Right forelimb (tissue), 1 donor: ENCODE data around the gene DHTKD1.
"Not testable (repeated sequence)": the region's sequence is repeated elsewhere in the genome, so short reads cannot be mapped to it uniquely, and the experiment has no call there.

Experiments used
- DNase-seq: peaks from one replicate; pipeline ENCODE4 v3.0.0-alpha.2; 2018

DHTKD1 gene

DNA sequence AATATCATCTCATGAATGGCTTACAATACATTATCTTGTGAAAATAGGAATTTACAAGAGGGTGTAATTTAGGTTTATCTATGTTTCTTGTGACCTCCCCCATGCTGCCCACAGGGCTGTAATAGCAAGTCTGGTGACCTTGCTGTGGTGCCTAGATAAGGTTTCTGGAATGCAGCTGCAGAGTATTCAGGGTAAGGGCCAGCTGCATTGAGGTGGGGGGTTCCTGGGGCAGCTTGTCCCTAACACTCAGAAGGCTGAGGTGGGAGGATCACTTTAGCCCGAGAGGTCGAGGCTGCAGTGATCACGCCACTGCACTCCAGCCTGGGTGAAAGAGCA is 5.3 kb upstream of the DHTKD1 start:
- no peak for DNase-seq

DNA sequence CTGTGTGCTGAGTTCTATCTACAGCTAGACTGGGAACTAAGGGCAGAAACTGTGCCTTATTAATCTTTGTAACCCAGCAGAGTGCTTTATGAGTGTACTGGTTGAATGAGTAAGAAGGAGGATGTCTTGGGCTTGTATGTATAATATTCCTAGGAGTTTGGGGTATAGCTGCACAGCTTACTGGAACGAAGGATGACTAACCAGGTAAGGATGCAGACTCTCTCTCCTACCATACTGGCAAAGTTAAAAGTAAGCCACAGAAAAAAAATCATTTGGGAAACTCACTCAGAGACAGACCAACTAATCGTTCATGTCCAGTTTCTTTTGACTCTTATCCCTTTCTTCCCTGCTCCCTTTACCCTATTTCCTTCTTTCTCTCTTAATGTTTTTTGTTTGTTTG is 1.4 kb upstream of the DHTKD1 start:
- no peak for DNase-seq

DNA sequence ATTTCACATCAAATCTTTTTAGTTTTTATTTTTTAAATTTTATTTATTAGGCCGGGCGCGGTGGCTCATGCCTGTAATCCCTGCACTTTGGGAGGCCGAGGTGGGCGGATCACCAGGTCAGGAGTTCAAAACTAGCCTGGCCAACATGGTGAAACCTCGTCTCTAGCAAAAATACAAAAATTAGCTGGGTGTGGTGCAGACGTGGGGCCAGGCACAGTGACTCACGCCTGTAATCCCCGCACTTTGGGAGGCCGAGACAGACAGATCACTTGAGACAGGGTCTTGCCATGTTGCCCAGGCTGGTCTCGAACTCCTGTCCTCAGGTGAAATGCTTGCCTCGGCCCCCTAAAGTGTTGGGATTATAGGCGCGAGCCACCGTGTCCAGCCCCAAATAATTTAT is 2.7 kb downstream of the DHTKD1 start:
- DNase-seq, result not testable (repeated sequence)

DNA sequence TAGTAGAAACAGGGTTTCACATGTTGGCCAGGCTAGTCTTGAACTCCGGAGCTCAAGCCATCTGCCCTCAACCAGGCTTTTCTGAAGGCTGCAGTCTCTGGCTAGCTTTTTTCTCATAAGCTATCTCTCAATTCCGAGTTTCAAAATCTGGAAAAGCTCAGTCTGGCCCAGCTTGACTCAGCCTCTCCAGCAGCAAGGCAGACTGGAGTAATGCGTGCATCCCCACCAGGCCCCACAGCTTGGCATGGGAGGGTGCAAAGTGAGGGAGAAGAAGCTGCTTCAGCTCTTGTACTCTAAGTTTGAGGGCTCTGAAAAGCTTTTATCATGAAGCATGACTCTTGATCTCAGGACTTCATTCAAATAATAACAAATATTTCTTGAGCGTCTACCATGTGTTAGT is 4.8 kb downstream of the DHTKD1 start:
- DNase-seq, result no peak

DNA sequence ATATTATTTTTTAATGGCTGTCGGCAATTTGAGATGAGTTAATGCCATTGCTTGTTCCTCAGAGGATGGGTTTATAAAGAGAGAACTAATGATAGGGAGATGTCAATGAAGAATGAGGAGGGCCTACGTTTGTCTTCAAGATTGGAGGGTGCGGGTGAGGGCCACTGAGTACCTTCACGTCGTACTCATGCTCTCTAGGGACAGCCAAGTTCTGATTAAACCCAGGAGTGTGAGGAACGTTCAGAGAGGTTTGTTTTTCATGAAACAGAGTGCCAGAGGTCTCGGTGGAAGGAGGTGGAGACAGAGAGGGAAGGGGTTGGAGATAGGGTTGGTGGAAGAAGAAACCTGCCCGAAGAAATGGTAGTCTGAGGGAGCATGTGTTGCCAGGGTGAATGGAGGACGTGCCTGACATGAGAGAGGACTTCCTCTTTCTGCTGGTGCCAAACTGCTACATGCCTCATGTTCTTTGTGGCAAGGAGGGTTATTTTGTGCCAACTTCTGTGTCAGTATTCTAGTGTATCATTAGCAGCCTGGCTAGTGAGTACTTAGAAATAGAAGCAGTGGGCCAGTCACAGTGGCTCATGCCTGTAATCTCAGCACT is 8.9 kb downstream of the DHTKD1 start:
- no peak for DNase-seq

DNA sequence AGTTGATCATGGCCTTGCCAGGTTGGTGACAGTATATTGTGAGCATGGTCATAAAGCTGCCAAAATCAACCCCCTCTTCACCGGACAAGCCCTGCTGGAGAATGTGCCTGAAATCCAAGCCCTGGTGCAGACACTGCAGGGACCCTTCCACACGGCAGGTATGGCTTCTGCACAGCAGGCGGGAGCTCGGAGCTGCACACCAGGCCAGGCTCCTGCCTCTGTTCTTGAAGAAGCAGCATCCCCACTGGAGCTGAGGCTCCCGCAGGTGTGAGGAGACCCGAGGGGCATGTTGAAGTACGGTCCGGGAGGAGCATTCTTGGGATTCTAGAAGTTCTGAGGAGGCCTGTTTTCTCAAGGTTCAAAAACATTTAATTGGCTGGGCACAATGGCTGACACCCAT is 12.7 kb downstream of the DHTKD1 start:
- DNase-seq, result no peak

DNA sequence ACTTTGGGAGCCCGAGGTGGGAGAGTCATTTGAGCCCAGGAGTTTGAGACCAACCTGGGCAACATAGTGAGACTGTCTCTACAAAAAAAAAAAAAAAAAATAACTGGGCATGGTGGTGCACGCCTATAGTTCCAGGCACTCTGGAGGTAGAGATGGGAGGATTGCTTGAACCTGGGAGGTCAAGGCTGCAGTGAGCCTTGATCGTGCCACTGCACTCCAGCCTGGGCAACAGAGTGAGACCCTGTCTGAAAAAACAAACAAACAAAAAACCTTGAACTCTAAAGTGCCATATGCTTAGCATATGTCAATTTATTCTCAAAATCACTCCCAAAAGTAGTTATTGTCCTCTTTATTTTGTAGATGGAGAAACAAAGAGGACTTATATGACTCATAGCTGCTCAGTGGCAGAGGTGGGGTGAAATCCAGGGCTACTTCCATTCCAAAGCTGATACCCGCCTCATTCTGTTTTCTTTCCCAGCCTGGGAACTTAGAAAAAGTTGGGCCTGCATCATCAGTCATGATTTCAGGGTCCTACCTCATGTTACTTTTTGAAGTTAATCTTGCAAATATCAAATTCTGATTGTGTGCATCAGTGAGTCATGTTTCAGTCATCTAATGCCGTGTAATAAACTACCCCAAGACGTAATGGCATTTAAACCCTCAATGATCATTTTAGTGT is 13.3 kb downstream of the DHTKD1 start:
- no peak for DNase-seq

DNA sequence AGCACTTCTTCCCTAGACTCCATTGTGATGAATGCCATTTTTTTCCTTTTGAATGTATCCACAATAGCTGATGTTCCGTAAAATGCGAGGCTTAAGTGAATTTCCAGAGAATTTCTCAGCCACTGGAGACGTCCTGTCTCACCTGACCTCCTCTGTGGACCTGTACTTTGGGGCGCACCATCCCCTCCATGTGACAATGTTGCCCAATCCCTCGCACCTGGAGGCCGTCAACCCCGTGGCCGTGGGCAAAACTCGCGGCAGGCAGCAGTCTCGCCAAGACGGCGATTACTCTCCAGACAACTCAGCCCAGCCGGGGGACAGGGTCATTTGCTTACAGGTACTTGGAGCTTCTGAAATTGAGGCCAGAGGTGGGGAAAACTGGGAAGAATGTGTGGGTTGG is 20.2 kb downstream of the DHTKD1 start:
- no peak for DNase-seq

DNA sequence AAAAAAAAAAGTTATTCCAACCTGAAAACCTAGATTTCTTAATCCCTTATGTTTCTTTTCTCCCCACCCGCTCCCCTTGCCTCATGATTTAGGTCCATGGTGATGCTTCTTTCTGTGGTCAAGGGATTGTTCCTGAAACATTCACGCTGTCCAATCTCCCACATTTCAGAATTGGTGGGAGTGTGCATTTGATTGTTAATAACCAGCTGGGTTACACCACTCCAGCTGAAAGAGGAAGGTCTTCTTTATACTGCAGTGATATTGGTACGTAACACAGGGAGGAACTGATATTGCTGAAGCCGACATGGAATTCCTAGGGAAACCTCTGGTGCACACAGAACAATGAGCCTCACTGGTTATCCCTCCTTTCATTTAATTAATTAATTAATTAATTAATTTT is 22.7 kb downstream of the DHTKD1 start:
- no peak for DNase-seq

DNA sequence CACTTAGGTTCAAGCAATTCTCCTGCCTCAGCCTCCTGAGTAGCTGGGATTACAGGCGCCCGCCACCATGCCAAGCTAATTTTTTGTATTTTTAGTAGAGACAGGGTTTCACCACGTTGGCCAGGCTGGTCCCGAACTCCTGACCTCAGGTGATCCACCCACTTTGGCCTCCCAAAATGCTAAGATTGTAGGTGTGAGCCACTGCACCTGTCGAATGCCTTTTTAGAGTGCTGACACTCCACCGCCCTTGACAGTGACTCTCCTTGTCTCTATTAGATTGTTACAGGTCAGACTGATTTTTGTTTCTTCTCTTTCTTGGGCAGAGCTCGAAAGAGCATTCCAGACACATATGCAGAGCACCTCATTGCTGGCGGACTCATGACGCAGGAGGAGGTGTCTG is 28.6 kb downstream of the DHTKD1 start:
- not testable (repeated sequence) for DNase-seq

DNA sequence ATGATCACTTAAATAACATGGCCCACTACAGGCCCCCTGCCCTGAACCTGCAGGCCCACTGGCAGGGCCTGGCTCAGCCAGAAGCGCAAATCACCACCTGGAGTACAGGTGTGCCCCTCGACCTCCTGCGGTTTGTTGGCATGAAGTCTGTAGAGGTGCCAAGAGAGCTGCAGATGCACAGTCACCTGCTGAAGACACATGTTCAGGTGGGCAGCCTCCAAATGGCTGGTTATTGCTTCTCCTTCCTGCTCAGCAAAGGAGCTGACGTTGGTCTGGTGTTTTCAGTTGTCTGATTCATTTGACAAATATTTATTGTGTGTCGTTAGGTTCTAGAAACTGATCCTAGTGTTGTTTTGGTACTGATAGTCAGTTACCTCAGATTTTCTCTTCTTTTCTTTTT is 29.0 kb downstream of the DHTKD1 start:
- no peak for DNase-seq

DNA sequence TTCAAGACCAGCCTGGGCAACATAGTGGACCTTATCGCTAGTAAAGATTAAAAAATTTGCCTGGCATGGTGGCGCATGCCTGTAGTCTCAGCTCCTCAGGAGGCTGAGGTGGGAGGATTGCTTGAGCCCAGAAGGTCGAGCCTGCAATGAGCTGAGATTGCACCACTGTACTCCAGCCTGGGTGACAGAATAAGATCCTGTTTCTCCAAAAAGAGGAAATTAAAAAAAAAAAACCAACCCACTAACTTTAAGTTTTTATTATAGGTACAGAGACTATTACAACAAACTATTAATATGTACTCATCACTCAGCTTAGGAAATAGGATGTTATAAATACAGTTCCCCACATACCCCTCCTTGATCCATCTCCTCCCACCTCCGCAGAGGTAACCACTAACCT is 30.2 kb downstream of the DHTKD1 start:
- no peak for DNase-seq

DNA sequence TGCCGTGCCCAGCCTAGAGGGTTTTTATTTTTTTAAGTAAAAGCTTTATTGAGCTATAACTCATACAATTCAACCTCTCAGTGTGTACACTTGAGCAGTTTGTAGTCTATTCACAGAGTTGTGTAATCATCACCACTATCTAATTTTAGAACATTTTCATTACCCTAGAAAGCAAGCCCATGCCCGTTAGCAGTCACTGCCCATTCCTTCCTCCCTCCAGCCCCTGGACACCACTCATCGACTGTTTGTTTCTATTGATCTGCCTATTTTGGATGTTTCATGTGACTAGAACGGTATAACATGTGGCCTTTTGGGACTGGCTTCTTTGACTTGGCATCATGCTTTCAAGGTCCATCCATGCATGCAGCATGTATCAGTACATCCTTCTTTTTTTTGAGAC is 35.0 kb downstream of the DHTKD1 start:
- no peak for DNase-seq

DNA sequence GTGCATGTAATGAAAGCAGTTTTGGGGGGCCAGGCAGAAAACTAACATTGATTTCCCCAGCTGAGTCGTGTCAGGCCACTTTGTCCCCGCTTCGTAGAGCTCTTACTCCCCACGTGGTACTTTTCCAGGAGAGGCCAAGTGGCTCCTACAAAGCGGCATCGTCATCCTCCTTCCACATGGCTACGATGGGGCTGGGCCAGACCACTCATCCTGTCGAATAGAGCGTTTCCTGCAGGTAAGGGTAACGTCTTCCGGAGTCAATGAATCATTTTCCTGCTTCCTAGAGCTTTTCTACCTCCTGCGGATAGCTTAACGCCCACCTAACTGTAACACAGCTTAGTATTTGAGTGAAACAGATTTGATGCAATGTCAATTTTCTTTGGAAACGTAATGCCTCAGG is 39.0 kb downstream of the DHTKD1 start:
- no peak for DNase-seq

DNA sequence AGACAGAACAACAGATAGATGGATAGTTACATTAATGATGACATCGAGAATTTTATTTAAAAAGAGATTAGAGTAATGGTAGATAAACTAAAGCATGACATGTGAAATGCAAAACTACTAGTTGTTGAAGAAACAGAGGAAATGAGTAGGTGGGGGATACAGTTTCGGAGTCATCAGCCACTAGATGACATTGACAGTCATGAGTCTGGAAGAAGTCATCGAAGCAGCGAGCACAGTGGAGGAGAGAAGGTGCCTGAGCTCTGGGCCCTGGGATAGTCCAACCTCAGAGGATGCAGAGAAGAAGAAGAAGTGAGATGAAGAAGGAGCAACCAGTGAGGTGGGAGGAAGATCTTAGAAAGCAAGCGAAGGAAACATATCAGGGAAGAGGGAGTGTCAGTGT is 40.5 kb downstream of the DHTKD1 start:
- no peak for DNase-seq

DNA sequence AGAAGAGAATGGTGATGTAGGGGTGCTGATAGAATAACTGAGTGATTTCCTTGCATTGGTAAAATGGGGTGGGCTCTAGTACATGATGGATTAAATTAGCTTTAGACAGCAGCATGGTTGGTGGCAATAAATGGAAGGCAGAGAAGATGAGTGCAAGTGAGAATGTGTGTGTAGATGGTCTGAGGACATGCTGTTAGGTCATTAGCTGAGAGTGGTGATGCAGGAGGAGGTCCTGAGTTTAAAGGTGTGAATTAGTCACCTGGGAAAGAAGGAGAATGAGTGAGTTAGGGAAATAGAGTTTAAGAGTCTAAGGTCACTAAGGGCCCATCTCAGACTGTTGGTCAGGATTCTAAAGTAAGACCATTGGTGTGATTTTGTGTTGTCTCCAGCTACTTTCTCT is 42.8 kb downstream of the DHTKD1 start:
- DNase-seq, result no peak

DNA sequence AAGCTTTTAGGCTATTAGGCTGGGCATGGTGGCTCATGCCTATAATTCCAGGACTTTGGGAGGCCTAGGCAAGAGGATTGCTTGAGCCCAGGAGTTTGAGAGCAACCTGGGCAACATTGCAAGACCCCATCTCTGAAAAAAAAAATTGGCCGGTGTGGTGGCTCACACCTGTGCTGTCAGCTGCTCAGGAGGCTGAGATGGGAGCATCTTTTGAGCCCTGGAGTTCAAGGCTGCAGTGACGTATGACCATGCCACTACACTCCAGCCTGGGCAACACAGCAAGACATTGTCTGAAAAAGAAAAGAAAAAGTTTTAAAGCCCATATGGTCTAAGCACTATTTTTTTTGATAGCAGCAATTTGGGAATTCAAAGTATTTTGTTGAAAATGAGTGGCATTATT is 44.9 kb downstream of the DHTKD1 start:
- DNase-seq, result no peak

DNA sequence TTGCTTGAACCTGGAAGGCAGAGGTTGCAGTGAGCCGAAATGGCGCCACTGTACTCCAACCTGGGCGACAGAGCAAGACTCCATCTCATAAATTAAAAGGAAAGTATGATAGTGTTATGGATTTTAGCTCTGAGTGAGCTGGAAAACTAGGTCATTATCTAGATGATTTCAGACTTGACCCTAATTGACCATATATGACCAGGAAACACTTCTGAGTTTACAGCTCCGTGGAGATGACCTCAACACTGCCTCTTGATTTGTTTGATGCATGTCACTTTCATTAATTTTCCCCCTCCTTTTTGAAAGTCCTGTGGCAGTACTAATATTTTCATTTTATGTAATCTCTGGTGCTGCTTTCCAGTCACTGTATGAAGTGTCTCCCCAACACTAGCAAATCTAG is 52.9 kb downstream of the DHTKD1 start:
- no peak for DNase-seq

DNA sequence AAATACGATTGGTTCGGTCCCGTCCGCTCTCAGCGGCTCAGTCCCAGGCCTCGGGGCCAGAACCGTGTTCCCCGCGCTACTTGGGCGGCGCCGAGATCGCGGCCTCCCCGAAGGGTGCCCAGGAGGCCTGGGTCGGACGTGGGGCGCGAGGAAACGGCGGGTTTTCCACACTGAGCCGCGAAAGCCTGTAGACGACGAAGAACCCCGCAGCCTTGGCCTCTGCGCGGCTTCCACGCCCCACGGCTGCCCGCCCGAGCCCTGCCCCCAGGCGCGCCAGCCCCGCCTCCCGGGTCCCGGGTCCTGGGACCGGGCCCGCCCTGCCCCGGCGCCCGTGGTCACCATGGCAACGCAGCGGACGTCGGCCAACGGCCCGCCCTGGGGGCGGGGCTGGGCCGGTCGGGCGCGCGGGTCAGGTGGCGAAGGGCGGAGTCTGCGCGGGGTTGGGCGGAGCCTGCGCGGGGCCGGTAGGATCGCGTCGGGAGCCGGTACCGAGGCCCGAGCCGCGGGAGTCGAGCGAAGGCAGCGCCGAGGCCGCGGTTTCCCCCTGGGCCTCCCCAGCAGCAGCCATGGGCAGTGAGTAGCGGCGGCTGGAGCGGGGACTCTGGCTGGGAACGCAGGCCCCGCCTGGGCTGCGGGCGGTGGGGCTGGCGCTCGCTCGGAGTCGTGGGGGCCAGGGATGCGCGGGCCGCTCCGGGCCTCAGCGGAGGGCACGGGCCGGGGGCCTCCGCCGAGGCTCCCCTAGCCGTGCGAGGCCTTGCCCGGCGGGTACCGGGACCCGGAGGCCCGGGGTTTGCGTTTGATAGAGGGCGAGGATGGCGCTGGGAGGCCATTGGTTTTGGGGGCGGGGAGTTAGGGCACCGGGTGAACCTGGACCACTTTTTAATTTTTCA is 60.7 kb downstream of the DHTKD1 start, which contains the start of gene SEC61A2:
Gene SEC61A2 (plus strand): TSS at position 456 of the 890 bp plus-strand sequence. CDS start 111 bp downstream, at position 567.
- DNase-seq, result peak; percentile 97

DNA sequence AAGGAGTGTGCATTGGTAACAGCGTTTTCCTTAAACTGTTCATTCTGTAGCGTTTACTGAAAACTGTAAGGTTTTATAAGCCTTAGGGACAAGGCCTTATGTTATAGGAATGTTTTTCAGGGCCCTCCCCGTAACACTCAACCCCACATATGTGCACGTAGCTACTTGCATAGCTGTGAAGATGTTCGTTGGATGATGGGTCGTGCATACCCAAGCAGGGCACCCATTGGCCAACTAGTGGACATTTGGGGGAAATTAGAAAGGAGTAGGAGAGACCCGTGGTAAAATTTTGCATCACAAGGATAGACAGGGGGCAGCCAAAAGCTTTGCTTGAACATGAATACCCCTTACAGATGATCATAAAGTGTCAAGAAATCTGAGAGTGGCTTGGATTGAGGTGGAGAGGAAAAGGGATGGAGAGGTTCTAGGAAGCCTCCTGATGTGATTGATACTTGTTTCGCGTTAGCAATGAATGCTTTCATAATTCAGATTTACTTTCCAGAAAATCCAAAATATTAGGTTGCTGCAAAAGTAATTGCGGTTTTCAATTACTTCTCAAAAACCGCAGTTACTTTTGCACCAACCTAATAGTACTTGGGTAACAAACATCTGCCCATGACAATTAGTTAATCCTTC is 61.6 kb downstream of the DHTKD1 start:
- no peak for DNase-seq

DNA sequence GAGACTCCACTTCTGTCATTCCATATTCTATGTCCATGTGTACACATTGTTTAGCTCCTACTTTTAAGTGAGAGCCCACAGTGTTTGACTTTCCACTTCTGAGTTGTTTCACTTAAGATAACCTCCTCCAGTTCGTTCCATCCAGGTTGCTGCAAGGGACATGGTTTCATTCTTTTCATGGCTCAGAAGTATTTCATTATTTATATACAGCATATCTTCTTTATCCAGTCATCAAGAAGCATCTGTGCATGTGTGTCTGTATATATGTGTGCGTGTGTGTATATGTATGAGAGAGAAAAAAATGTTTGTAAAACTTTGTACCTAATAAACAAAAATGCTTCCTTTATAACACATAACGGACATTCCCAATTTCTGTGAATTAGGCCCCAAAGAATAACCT is 66.9 kb downstream of the DHTKD1 start:
- no peak for DNase-seq

DNA sequence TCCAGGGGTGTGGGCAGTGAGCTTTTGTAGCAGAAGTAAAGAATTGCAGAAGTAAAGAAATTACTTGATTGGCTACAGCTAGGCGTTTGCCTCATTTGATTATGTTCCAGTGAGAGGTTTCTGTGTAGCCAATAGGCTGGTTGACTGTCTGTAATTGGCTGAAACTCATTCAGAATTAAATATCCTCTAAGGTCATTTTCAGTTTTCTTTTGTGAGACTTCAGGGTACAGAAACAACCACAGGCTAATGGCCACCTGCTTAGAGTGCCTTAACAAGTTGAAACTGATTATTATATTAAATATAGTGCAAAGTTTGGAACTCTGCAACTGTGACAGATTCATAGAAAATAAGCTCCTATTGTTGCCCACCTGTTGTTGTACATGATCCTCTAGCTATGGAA is 71.3 kb downstream of the DHTKD1 start:
- DNase-seq, result no peak

DNA sequence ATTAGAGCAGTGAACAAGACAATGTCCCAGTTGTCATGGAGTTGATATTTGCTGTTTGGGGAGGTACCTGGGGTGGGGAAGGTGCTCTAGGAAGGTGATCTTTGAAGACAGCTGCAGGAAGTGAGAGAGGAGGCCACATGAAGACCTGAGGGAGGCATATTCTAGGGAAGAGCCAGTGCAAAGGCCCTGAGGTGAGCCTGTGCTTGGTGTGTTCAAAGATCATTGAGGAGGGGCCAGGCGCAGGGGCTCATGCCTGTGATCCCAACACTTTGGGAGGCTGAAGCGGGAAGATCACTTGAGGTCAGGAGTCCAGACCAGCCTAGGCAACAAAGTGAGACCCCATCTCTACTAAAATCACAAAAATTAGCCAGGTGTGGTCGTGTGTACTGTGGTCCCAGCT is 75.8 kb downstream of the DHTKD1 start:
- DNase-seq, result no peak

DNA sequence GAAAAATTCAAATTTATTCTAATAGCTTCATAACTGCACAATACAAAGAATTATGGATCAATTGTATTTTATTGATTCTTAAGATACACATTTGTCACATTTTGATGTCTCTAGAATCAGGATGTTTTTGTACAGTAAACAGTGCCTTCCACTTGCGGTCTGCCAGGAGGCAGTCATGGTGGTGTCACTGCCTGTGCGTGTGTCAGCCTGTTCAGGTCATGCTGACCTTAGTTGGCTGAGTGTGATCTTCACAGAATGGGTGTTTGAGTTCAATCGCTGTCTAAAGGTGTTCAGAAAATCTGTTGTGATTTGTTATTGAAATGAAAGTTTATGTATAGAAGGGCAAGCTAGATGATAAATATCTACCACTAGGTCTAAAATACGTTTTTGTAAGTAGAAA is 81.4 kb downstream of the DHTKD1 start:
- no peak for DNase-seq
